ENCODE data around the gene PALD1. TPM values are rescaled to one million over a fixed set of nuclear protein-coding genes. Genes with fewer than 3 reads are reported as not detected.

PALD1 gene
- total RNA-seq, 4 donors from 2014 or later: 5.4 to 10.9 (median 9.2) TPM

DNA sequence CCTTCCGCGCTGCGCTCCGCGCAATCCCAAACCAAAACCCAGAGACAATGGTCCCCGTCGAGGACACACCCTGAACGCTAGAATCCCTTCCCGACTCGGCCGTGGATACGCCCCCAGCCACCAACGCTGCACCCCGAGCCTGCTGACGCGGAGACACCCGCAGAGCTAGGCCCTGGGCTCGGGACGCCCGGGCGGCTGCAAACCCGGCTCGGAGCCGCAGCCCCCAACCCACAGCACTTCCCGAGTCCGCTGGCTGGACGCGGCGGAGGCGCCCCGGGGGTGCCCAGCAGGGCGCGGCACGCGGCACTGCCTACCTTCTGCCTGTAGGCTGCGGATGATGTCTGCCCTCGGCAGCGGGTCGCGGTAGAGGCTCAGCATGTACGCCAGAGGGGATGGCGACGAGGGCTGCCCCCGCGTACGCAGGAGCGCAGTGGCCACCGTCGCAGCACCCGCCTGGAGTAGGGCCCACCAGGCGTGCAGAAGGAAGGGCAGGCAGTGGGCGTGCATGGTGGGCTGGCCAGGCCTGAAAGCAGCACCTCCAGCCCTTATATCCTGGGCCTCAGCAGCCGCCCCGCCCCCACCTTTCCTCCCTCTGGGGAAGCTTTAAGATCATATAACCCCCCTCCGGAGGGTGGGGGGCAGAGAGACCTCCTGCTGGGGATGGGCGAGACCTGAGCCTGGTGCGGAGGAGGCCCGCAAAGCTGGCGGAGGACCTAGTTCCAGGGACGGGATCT lies 37.2 kb upstream of the PALD1 start, which contains the start of gene NODAL:
NODAL (minus strand) TSS at position 521 of the 734 bp plus-strand sequence; CDS start at position 507, 14 bp downstream.
- Histone ChIP-seq H3K27me3 (peaks cover 0 to 35% of the 10 kb centered on the region in 2 donors), H3K9me3 (no peaks in the 10 kb centered on the region), H3K4me1 (peaks cover 0 to 19% (median 14%) of the 10 kb centered on the region in 4 donors), H3K36me3 (no peaks in the 10 kb centered on the region), H3K4me3 (peak within 1 kb of the TSS in 3 of 4 donors; percentile 26 to 38 (median 37)), H3K27ac (no peak within 1 kb of the TSS)
- 6 to 25% methylated on average over 18 to 36 of the region's 60 CpGs for WGBS, 2 donors
- TF ChIP-seq POLR2A (IDR thresholded peaks at IDR 0.05) (no peak), EP300 (IDR thresholded peaks at IDR 0.05) (no peak)
- TF ChIP-seq, protein P1, sequence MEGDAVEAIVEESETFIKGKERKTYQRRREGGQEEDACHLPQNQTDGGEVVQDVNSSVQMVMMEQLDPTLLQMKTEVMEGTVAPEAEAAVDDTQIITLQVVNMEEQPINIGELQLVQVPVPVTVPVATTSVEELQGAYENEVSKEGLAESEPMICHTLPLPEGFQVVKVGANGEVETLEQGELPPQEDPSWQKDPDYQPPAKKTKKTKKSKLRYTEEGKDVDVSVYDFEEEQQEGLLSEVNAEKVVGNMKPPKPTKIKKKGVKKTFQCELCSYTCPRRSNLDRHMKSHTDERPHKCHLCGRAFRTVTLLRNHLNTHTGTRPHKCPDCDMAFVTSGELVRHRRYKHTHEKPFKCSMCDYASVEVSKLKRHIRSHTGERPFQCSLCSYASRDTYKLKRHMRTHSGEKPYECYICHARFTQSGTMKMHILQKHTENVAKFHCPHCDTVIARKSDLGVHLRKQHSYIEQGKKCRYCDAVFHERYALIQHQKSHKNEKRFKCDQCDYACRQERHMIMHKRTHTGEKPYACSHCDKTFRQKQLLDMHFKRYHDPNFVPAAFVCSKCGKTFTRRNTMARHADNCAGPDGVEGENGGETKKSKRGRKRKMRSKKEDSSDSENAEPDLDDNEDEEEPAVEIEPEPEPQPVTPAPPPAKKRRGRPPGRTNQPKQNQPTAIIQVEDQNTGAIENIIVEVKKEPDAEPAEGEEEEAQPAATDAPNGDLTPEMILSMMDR (IDR thresholded peaks at IDR 0.05): no peak
- DNase-seq (ENCODE audit: low spot score in 2 of 2): no peak

DNA sequence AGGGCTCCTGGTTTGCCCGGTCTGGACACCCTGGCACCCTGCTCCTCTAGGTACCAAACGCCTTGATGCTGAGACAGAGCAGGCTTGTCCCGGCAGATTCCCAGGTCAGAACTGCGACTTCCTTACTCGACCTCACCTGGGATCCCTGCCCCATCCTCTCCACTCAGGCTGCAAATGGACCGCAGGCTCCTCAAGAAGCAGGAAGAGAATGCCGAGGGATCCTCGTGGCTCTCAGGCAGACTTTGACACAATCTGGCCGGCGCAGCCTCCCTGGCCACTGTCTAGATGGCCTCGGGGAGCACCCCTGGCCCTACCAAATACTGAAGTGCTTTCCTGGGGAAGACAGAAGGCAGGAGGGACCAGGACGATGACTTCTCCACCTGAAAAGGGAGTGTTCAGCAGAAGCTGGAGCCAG lies 36.7 kb upstream of the PALD1 start:
- no peak overlapping the region for H3K27ac ChIP-seq
- H3K9me3 ChIP-seq: no peaks in the 10 kb centered on the region
- H3K4me1 ChIP-seq: peaks cover 0 to 19% (median 14%) of the 10 kb centered on the region in 4 donors
- no peak overlapping the region for H3K4me3 ChIP-seq
- no peaks in the 10 kb centered on the region for H3K36me3 ChIP-seq
- WGBS, 2 donors: 27 to 58% methylated on average over 9 to 11 of the region's 12 CpGs
- peaks cover 0 to 35% of the 10 kb centered on the region in 2 donors for H3K27me3 ChIP-seq
- DNase-seq (ENCODE audit: low spot score in 2 of 2): no peak
- TF ChIP-seq EP300 (IDR thresholded peaks at IDR 0.05) (no peak), POLR2A (IDR thresholded peaks at IDR 0.05) (no peak)
- TF ChIP-seq, protein P1 (IDR thresholded peaks at IDR 0.05): no peak

DNA sequence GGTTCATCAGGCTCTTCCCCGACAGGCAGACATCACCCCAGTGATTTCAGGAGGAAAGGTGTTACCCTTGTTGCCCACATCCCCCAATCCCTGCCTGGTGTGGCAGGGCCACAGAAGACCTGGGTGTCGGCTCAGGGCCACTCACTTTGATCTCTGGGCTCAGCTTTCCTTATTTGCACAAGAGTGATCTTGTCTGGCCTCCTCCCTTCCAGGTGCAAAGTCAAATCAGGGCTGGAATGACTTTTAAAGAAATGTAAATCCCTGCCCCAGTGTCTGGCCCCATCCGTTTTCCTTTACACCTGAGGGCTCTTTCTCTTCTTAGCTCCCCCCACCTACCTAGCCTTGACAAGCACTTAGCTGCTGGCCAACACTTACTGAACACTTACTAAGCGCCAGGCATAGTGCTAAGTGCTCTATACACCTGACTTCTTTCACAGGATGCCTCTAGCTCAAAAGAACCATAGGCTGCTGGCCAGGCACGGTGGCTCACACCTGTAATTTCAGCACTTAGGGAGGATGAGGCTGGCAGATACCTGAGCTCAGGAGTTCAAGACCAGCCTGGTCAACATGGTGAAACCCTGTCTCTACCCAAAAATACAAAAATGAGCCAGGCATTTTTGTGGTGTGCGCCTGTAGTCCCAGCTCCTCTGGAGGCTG lies 36.1 kb upstream of the PALD1 start:
- 81 to 92% methylated on average over 6 of the region's 6 CpGs for WGBS, 2 donors
- DNase-seq (ENCODE audit: low spot score in 2 of 2): no peak
- TF ChIP-seq EP300 (IDR thresholded peaks at IDR 0.05): no peak
- TF ChIP-seq, protein P1 (IDR thresholded peaks at IDR 0.05): no peak
- no peak for TF ChIP-seq POLR2A (IDR thresholded peaks at IDR 0.05)

DNA sequence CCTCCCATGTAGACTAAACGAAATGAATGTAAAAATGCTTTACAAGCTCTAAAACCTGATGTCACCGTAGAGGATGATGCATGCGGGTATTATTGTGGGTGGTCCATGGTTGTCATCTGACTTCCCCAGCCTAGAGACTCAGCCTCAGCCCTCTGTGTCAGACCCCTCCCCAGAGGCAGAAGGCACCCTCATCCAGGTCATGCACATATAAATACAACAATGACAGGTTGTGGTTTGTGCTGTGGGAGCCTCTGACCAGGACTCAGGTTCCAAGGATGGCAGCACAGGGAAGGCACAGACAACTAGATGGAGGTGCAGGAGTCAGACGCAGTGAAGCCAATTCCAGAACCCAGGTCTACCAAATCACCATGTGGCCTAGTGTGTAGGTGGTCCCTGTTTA lies 33.8 kb upstream of the PALD1 start:
- TF ChIP-seq POLR2A (IDR thresholded peaks at IDR 0.05): no peak
- TF ChIP-seq, protein P1 (IDR thresholded peaks at IDR 0.05): no peak
- TF ChIP-seq EP300 (IDR thresholded peaks at IDR 0.05): no peak
- H3K4me3 ChIP-seq: no peak overlapping the region
- H3K4me1 ChIP-seq: peaks cover 0 to 23% (median 14%) of the 10 kb centered on the region in 4 donors
- WGBS, 2 donors: 84 to 91% methylated on average over 4 of the region's 4 CpGs
- H3K27me3 ChIP-seq: peaks cover 0 to 35% of the 10 kb centered on the region in 2 donors
- H3K36me3 ChIP-seq: no peaks in the 10 kb centered on the region
- H3K9me3 ChIP-seq: no peaks in the 10 kb centered on the region
- no peak for DNase-seq (ENCODE audit: low spot score in 2 of 2)
- H3K27ac ChIP-seq: no peak overlapping the region

More for the DNA sequence above, 36.1 kb upstream of the PALD1 start:
- H3K9me3 ChIP-seq: no peaks in the 10 kb centered on the region
- H3K4me1 ChIP-seq: peaks cover 0 to 19% (median 14%) of the 10 kb centered on the region in 4 donors
- peaks cover 0 to 35% of the 10 kb centered on the region in 2 donors for H3K27me3 ChIP-seq
- H3K4me3 ChIP-seq: no peak overlapping the region
- H3K36me3 ChIP-seq: no peaks in the 10 kb centered on the region
- no peak overlapping the region for H3K27ac ChIP-seq

Data from tibial nerve (tissue), 4 donors.